Measurements from ENCODE around the gene PDZD2. TPM values are rescaled to one million over a fixed set of nuclear protein-coding genes. Genes with fewer than 3 reads are reported as not detected.

The PDZD2 gene
- total RNA-seq, 1 experiment from 2014 or later = 0.37 TPM

DNA sequence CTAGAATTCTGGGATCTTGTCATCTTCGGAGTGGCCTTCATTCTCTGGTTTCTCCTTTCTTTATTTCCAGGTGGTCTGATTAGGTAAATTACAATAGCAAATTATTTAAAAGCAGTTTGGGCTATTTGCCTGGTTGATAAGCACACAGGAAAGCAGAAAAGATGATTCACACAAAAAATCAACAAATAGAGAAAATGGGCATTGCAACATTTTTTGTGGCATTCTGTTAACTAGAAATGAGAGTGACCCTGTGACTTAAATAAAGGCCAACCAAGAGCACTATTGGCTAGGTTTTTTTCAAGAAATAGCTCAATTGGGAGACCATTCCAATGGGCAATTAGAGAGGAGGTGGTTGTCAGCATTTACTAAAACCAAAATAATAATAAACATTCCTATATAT lies 6.5 kb upstream of the PDZD2 start (continued):
- no peak for TF ChIP-seq CBX3 (IDR thresholded peaks at IDR 0.05; ENCODE audit: low read depth)
- TF ChIP-seq TCF7L2 (IDR thresholded peaks at IDR 0.05; ENCODE audit: borderline replicate concordance, extremely low read depth, insufficient read depth, insufficient read length) = no peak
- TF ChIP-seq CEBPB (IDR thresholded peaks at IDR 0.05; ENCODE audit: low read depth) = no peak
- no peak for TF ChIP-seq SRF (IDR thresholded peaks at IDR 0.05; ENCODE audit: low read depth)
- TF ChIP-seq, protein P1, sequence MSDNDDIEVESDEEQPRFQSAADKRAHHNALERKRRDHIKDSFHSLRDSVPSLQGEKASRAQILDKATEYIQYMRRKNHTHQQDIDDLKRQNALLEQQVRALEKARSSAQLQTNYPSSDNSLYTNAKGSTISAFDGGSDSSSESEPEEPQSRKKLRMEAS (IDR thresholded peaks at IDR 0.05) = no peak
- TF ChIP-seq ELF1 (IDR thresholded peaks at IDR 0.05; ENCODE audit: borderline replicate concordance, low read depth) = no peak
- TF ChIP-seq RAD21 (IDR thresholded peaks at IDR 0.05; ENCODE audit: low read depth) = no peak
- no peak for TF ChIP-seq JUND (IDR thresholded peaks at IDR 0.05)
- TF ChIP-seq SIN3A (IDR thresholded peaks at IDR 0.05; ENCODE audit: low read depth) = no peak
- TF ChIP-seq, protein P2, sequence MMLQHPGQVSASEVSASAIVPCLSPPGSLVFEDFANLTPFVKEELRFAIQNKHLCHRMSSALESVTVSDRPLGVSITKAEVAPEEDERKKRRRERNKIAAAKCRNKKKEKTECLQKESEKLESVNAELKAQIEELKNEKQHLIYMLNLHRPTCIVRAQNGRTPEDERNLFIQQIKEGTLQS (IDR thresholded peaks at IDR 0.05) = no peak
- TF ChIP-seq YY1 (IDR thresholded peaks at IDR 0.05; ENCODE audit: extremely low read depth, insufficient replicate concordance, low read depth, low read length) = no peak

DNA sequence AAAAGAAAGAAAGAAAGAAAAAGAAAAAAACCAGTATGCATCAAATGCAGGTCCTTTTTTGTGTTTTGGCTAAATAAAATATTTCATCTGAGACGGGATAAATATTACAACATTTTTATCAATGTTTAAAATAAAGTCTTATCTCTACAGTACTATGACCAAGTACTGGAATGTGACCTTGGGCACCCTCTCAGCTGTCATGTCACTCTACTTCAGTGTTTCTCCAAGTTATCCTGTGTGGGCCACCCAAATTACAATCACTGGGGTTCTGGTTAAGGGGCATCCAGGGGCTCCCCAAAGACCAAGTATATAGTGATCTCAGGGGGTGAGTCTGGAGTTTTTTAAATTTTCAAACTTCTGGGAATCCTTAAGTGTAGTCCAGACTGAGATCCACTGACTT lies 3.5 kb upstream of the PDZD2 start:
- no peak overlapping the region for H3K9ac ChIP-seq (ENCODE audit: low read length)
- no peaks in the 10 kb centered on the region for H3K79me2 ChIP-seq (ENCODE audit: insufficient read depth, low read length)
- H3K4me1 ChIP-seq (ENCODE audit: control insufficient read depth in 1 of 2, insufficient read depth in 2 of 2, low read length in 2 of 2) = peaks cover 7 to 14% of the 10 kb centered on the region in 2 experiments; a peak in 3 of 4 replicates
- CTCF ChIA-PET = no interaction called here
- H3K4me3 ChIP-seq (replicated peaks in 1 of 2; ENCODE audit: low read depth in 1 of 2, low read length in 2 of 2) = no peak overlapping the region
- no peaks in the 10 kb centered on the region for H3K9me2 ChIP-seq (ENCODE audit: insufficient read depth)
- POLR2A ChIA-PET = no interaction called here
- H4K20me1 ChIP-seq (ENCODE audit: insufficient read depth) = no peaks in the 10 kb centered on the region
- H3K9me3 ChIP-seq (ENCODE audit: control insufficient read depth in 1 of 2, insufficient read depth in 1 of 2, low read depth in 1 of 2, low read length in 2 of 2) = no peaks in the 10 kb centered on the region
- peaks cover 4% of the 10 kb centered on the region; the same call in 1 of the 2 replicates for H3K27me3 ChIP-seq (ENCODE audit: insufficient read depth, low read length)
- intact Hi-C loops (cut with micrococcal nuclease) = no loop called here
- no peak for DNase-seq (ENCODE audit: low read depth, low spot score)
- no peak overlapping the region for H2AFZ ChIP-seq (ENCODE audit: low read depth, low read length, poor library complexity, severe bottlenecking)
- RAD21 ChIA-PET (ENCODE audit: low non-redundant PET in 1 of 2, low total read pairs in 2 of 2, uncharacterized antibody in 2 of 2, unreplicated experiment in 2 of 2) = no interaction called here
- no TSS peak for BruUV-seq (replicated peaks)
- H3K36me3 ChIP-seq (ENCODE audit: control insufficient read depth in 1 of 2, insufficient read depth in 2 of 2, low read length in 2 of 2) = no peaks in the 10 kb centered on the region
- ATAC-seq = no peak
- no peak overlapping the region for H3K27ac ChIP-seq (ENCODE audit: low read depth, low read length)
- H3K4me2 ChIP-seq (ENCODE audit: low read length) = no peak overlapping the region
- TF ChIP-seq, protein P3, sequence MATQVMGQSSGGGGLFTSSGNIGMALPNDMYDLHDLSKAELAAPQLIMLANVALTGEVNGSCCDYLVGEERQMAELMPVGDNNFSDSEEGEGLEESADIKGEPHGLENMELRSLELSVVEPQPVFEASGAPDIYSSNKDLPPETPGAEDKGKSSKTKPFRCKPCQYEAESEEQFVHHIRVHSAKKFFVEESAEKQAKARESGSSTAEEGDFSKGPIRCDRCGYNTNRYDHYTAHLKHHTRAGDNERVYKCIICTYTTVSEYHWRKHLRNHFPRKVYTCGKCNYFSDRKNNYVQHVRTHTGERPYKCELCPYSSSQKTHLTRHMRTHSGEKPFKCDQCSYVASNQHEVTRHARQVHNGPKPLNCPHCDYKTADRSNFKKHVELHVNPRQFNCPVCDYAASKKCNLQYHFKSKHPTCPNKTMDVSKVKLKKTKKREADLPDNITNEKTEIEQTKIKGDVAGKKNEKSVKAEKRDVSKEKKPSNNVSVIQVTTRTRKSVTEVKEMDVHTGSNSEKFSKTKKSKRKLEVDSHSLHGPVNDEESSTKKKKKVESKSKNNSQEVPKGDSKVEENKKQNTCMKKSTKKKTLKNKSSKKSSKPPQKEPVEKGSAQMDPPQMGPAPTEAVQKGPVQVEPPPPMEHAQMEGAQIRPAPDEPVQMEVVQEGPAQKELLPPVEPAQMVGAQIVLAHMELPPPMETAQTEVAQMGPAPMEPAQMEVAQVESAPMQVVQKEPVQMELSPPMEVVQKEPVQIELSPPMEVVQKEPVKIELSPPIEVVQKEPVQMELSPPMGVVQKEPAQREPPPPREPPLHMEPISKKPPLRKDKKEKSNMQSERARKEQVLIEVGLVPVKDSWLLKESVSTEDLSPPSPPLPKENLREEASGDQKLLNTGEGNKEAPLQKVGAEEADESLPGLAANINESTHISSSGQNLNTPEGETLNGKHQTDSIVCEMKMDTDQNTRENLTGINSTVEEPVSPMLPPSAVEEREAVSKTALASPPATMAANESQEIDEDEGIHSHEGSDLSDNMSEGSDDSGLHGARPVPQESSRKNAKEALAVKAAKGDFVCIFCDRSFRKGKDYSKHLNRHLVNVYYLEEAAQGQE (IDR thresholded peaks at IDR 0.05; ENCODE audit: low read depth) = no peak
- TF ChIP-seq CBX3 (IDR thresholded peaks at IDR 0.05; ENCODE audit: low read depth) = no peak
